CD4-positive, CD25-positive, alpha-beta regulatory T cell (primary cell): ENCODE results near the gene INHBB. TPM values are rescaled to one million over a fixed set of nuclear protein-coding genes. Genes with fewer than 3 reads are reported as not detected.

ENCODE experiments used
- ATAC-seq, 2 donors: fragments of 150-1000 bp; cut with Tn5 transposase; one replicate each; pipeline ENCODE4 v1.10.0; 2021; ENCODE audit warnings: low read depth in 2 of 2, moderate number of reproducible peaks in 2 of 2, moderate library complexity in 1 of 2
- DNase-seq, 3 donors: peaks; one replicate each; pipeline versions ENCODE4 v3.0.0 to v3.0.0-alpha.2; 2012 to 2022; ENCODE audit warnings: mixed read lengths in 1 of 3
- H3K27ac ChIP-seq: one replicate; pipeline ENCODE4 v1.7.0; 2013; ENCODE audit warnings: mild to moderate bottlenecking, low read length; ENCODE audit not compliant: insufficient read depth, poor library complexity, severe bottlenecking
- H3K27me3 ChIP-seq: one replicate; pipeline ENCODE4 v1.7.0; 2013; ENCODE audit warnings: low read length; ENCODE audit not compliant: control insufficient read depth, insufficient read depth
- H3K36me3 ChIP-seq: one replicate; pipeline ENCODE4 v1.7.0; 2013; ENCODE audit warnings: mild to moderate bottlenecking, low read length, moderate library complexity; ENCODE audit not compliant: control insufficient read depth, insufficient read depth
- H3K4me1 ChIP-seq: 2 replicates; pipeline ENCODE4 v1.7.0; 2013; ENCODE audit warnings: mild to moderate bottlenecking, low read length; ENCODE audit not compliant: insufficient read depth, control insufficient read depth, poor library complexity, severe bottlenecking
- H3K4me3 ChIP-seq: one replicate; pipeline ENCODE4 v1.7.0; 2013; ENCODE audit warnings: low read depth, mild to moderate bottlenecking, low read length, moderate library complexity
- H3K9me3 ChIP-seq, 2 experiments: 1 replicate in 1 of 2; 2 replicates in 1 of 2; pipeline ENCODE4 v1.7.0; 2013; ENCODE audit warnings: low read length in 2 of 2, mild to moderate bottlenecking in 1 of 2, moderate library complexity in 1 of 2; ENCODE audit not compliant: control insufficient read depth in 2 of 2
- H3K27ac Mint-ChIP-seq, 3 donors: one replicate each; pipeline ENCODE4 v1.8.0; 2020 to 2022; ENCODE audit warnings: mild to moderate bottlenecking in 3 of 3, mixed read lengths in 3 of 3, moderate library complexity in 2 of 3
- H3K27me3 Mint-ChIP-seq: one replicate; pipeline ENCODE4 v1.8.0; 2022; ENCODE audit warnings: mild to moderate bottlenecking, mixed read lengths
- H3K36me3 Mint-ChIP-seq: one replicate; pipeline ENCODE4 v1.8.0; 2020; ENCODE audit warnings: mixed read lengths
- H3K4me1 Mint-ChIP-seq, 4 donors: one replicate each; pipeline ENCODE4 v1.8.0; 2020 to 2022; ENCODE audit warnings: mixed read lengths in 4 of 4, mild to moderate bottlenecking in 1 of 4
- H3K4me3 Mint-ChIP-seq, 4 donors: one replicate each; pipeline ENCODE4 v1.8.0; 2020 to 2022; ENCODE audit warnings: mild to moderate bottlenecking in 4 of 4, mixed read lengths in 4 of 4, moderate library complexity in 3 of 4
- H3K9me3 Mint-ChIP-seq, 7 donors: one replicate each; pipeline ENCODE4 v1.8.0; 2020 to 2022; ENCODE audit warnings: mixed read lengths in 7 of 7, mild to moderate bottlenecking in 3 of 7, moderate library complexity in 2 of 7
- polyA plus RNA-seq, 4 donors: library from polyadenylated mRNA; unstranded; fragments of 300-500 nt; fragmentation: Illumina TruSeq; gene quantifications; one replicate each; pipeline ENCODE4 v1.2.3, GENCODE V29; 2021
- total RNA-seq: library from RNA; stranded (reverse); gene quantifications from one replicate; pipeline ENCODE4 v1.2.3, GENCODE V29; 2022

The INHBB gene
- total and polyA plus RNA-seq, 5 donors from 2014 or later, result not detected

DNA sequence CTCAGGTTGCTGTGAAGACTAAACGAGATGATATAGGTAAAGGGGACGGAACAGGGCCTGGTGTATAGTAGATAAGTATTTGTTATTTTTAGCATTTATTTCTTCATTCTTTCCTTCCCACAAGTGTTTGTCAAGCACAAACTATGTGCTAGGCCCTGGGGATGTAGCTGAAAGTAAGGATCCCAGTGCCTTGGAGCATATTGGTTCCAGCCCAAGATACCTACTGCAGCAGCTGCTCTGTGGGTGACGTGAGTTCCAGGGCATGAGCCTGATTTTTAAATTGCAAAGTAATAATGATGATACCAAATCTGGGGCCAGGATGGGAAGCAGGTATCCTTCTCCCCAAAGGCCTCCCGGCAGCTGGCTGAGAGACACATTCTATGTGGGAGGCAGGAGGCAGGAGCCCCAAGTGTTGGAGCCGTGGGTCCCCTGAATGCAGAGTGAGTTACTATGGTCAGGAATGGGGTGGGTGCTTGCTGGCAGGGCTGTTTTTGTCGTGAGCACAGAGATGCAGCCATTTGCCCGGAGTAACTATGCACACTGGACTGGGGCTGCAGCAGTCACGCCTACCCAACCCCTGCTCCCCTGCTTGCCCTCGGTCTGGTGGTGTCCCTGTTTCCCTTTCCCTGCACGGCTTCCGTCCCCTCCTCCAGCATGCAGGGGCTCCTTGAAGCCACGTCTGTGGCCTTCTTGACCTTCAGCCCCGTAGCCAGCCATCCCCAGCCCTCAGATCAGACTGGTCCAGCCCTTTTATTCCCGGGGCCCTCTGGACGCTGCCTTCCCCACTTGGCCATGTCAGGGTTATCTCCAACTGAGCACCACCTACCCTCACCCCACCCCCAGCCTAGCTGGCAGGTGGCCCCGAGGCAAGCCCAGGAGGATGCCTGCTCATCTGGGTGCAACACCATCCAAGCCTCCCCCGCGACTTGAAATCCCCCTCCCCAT, 52.4 kb downstream of the INHBB start:
- ATAC-seq (no peak), DNase-seq (no peak)
- Mint-ChIP-seq H3K36me3 (no peaks in the 10 kb centered on the region), H3K27ac (no peak overlapping the region), H3K4me1 (no peaks in the 10 kb centered on the region), H3K9me3 (peaks cover 0 to 5% (median 0%) of the 10 kb centered on the region in 7 donors), H3K27me3 (peaks cover 8% of the 10 kb centered on the region), H3K4me3 (no peak overlapping the region)
- Histone ChIP-seq H3K27ac (no peak overlapping the region), H3K36me3 (no peaks in the 10 kb centered on the region), H3K4me1 (no peaks in the 10 kb centered on the region), H3K27me3 (no peaks in the 10 kb centered on the region), H3K9me3 (no peaks in the 10 kb centered on the region), H3K4me3 (no peak overlapping the region)

GRCh38 chr2:120398996-120399888, 53.3 kb downstream of the INHBB start:
- Mint-ChIP-seq H3K27me3 (peaks cover 8% of the 10 kb centered on the region), H3K9me3 (peaks cover 0 to 2% (median 0%) of the 10 kb centered on the region in 7 donors), H3K27ac (no peak overlapping the region), H3K36me3 (no peaks in the 10 kb centered on the region), H3K4me1 (no peaks in the 10 kb centered on the region), H3K4me3 (no peak overlapping the region)
- DNase-seq (no peak), ATAC-seq (no peak)
- Histone ChIP-seq H3K27ac (no peak overlapping the region), H3K4me3 (no peak overlapping the region), H3K4me1 (no peaks in the 10 kb centered on the region), H3K36me3 (no peaks in the 10 kb centered on the region), H3K9me3 (no peaks in the 10 kb centered on the region), H3K27me3 (no peaks in the 10 kb centered on the region)

DNA sequence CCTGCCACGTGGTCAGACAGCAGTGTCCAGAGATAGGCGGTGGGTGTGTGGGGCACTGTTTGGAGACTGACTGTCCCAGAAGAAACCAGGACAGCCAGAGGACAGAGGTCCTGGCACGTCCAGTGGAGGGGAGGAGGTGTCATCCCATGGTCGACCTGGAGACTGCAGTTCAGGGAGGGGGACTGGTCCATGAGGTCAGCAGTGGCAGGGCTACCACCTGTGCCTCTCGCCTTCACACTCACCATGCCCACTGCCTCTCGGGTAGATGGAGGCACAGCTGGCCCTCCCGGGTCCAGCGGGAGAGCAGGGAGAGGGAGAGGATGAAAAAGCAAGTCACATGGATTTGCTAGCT, 53.9 kb downstream of the INHBB start:
- Histone ChIP-seq H3K4me1 (no peaks in the 10 kb centered on the region), H3K36me3 (no peaks in the 10 kb centered on the region), H3K27ac (no peak overlapping the region), H3K4me3 (no peak overlapping the region), H3K9me3 (no peaks in the 10 kb centered on the region), H3K27me3 (no peaks in the 10 kb centered on the region)
- Mint-ChIP-seq H3K27ac (no peak overlapping the region), H3K4me1 (no peaks in the 10 kb centered on the region), H3K4me3 (no peak overlapping the region), H3K27me3 (peaks cover 8% of the 10 kb centered on the region), H3K36me3 (no peaks in the 10 kb centered on the region), H3K9me3 (peaks cover 0 to 2% (median 0%) of the 10 kb centered on the region in 7 donors)
- ATAC-seq (no peak), DNase-seq (no peak)

DNA sequence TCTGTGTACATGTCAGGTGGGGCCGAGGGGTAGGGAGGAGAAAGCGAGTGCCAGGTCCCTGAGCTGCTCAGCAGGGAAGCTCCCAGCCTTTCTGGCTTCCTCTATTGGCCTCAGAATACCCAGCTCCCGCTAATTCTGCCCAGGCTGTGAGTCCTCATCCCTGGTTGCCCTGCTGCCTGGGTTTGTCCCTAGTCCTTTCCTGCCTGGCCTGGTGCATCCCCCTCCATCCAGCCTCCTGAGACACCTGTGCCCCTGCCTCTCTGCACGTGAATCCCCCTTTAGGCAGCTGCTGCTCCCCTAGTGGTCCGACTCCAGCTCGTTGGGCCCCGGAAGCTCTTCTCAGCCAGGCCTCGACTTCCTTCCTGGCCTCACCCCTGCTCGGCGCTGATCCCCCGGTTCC, 54.6 kb downstream of the INHBB start:
- Mint-ChIP-seq H3K27ac (no peak overlapping the region), H3K27me3 (peaks cover 8% of the 10 kb centered on the region), H3K4me3 (no peak overlapping the region), H3K36me3 (no peaks in the 10 kb centered on the region), H3K4me1 (no peaks in the 10 kb centered on the region), H3K9me3 (peaks cover 0 to 2% (median 0%) of the 10 kb centered on the region in 7 donors)
- no peak overlapping the region for H3K27ac ChIP-seq
- no peaks in the 10 kb centered on the region for H3K27me3 ChIP-seq
- DNase-seq, result no peak
- H3K4me3 ChIP-seq, result no peak overlapping the region
- H3K9me3 ChIP-seq, result no peaks in the 10 kb centered on the region
- H3K4me1 ChIP-seq, result no peaks in the 10 kb centered on the region
- ATAC-seq, result no peak
- no peaks in the 10 kb centered on the region for H3K36me3 ChIP-seq

Other genes with a start within 250 kb of the INHBB start
- gene TMEM185B, start 122.7 kb upstream of the INHBB start, total RNA-seq, result 23.3 TPM
- 10 to 100 TPM; 15.6 to 19.4 (median 17.3) TPM for gene TMEM185B, start 122.7 kb upstream of the INHBB start, polyA plus RNA-seq
- gene RALB, start 93.3 kb upstream of the INHBB start, total RNA-seq, result 21.8 TPM
- 10 to 100 TPM; 25.7 to 42.5 (median 29.6) TPM for gene RALB, start 93.3 kb upstream of the INHBB start, polyA plus RNA-seq